Thoracic aorta (tissue), 2 donors: Measurements from ENCODE around the gene XRCC5. TPM values are rescaled to one million over a fixed set of nuclear protein-coding genes. Genes with fewer than 3 reads are reported as not detected.

Experiments used
- ATAC-seq: fragments of 150-250 bp; one replicate; pipeline ENCODE4 v1.8.0; 2017; ENCODE audit warnings: low read depth; ENCODE audit not compliant: insufficient number of reproducible peaks, low FRiP score
- DNase-seq: peaks from one replicate; pipeline ENCODE4 v3.0.0-alpha.2; 2020; ENCODE audit warnings: low spot score
- H3K27ac ChIP-seq, 2 donors: fragments of 200-600 bp; sonication (generic); 1 replicate in 1 of 2; 2 replicates in 1 of 2; pipeline ENCODE4 v1.5.1; 2016; ENCODE audit warnings: mild to moderate bottlenecking in 2 of 2, moderate library complexity in 2 of 2
- H3K27me3 ChIP-seq: fragments of 200-600 bp; sonication (generic); replicated peaks from 2 replicates; pipeline ENCODE4 v1.6.0; 2016; ENCODE audit warnings: mild to moderate bottlenecking; ENCODE audit not compliant: insufficient read depth
- H3K36me3 ChIP-seq: fragments of 200-600 bp; sonication (generic); one replicate; pipeline ENCODE4 v1.5.1; 2016
- H3K4me1 ChIP-seq, 2 donors: fragments of 200-600 bp; sonication (generic); 1 replicate in 1 of 2; 2 replicates in 1 of 2; pipeline versions ENCODE4 v1.5.1 to v1.6.0; 2016; ENCODE audit warnings: low read depth in 2 of 2, mild to moderate bottlenecking in 1 of 2; ENCODE audit not compliant: control insufficient read depth in 1 of 2
- H3K4me3 ChIP-seq: fragments of 200-600 bp; sonication (generic); 2 replicates; pipeline ENCODE4 v1.5.1; 2016; ENCODE audit warnings: mild to moderate bottlenecking
- H3K9me3 ChIP-seq: fragments of 200-600 bp; sonication (generic); 2 replicates; pipeline ENCODE4 v1.5.1; 2016
- total RNA-seq, 2 donors: library from RNA; depleted of rRNA; stranded (reverse); fragments of >200 nt; gene quantifications; one replicate each; pipeline versions ENCODE4 v1.1.0 to v1.2.3, GENCODE V29; 2016
- TF ChIP-seq, protein P1 (sequence below): fragments of 200-600 bp; sonication (generic); IDR thresholded peaks from one replicate; pipeline ENCODE4 v1.5.1; 2019; ENCODE audit warnings: antibody characterized with exemption

The XRCC5 gene
- total RNA-seq, 2 donors from 2014 or later = 137 to 152 TPM

DNA sequence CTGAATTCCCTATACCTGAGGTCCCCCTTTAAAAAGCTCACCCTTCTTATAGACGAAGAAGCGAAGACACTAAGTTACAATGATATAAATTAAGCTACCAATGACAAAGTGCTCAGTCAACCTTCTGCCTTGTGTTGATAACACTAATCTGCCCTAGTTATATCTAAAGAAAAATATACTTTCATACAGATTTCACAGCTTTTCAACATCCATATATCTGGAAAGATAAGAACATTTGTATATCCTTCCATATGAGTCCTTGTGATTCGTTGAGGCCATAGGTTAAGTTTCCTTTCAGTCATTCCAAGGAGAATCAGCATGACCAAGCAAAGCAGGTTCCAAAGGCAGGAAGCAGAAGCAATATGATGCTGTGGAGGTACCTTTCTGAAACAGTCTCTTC is 46.8 kb downstream of the XRCC5 start:
- no peak for DNase-seq
- Histone ChIP-seq H3K27me3 (no peaks in the 10 kb centered on the region), H3K36me3 (peaks cover 31% of the 10 kb centered on the region), H3K9me3 (no peaks in the 10 kb centered on the region), H3K4me1 (no peaks in the 10 kb centered on the region), H3K27ac (no peak overlapping the region), H3K4me3 (no peak overlapping the region)
- ATAC-seq = no peak
- TF ChIP-seq, protein P1, sequence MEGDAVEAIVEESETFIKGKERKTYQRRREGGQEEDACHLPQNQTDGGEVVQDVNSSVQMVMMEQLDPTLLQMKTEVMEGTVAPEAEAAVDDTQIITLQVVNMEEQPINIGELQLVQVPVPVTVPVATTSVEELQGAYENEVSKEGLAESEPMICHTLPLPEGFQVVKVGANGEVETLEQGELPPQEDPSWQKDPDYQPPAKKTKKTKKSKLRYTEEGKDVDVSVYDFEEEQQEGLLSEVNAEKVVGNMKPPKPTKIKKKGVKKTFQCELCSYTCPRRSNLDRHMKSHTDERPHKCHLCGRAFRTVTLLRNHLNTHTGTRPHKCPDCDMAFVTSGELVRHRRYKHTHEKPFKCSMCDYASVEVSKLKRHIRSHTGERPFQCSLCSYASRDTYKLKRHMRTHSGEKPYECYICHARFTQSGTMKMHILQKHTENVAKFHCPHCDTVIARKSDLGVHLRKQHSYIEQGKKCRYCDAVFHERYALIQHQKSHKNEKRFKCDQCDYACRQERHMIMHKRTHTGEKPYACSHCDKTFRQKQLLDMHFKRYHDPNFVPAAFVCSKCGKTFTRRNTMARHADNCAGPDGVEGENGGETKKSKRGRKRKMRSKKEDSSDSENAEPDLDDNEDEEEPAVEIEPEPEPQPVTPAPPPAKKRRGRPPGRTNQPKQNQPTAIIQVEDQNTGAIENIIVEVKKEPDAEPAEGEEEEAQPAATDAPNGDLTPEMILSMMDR = no peak

DNA sequence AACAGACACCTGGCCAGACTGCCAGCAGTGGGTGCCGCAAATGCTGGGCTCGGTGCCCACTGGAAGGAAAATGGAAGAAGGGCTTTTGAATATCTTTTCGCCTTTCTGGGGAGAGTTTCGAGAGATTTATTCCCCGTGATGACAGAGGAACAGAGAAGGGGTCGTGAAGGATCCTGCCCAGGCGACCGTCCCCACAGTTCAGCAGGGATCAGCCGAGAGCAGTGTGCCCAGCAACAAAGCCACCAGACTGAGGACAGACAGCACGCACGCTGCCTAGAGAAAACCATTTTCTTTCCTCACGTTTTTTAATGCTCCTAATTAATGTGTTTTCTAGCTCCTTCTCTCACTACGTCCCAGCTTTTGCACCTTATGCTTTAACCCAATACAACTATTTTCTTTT is 47.7 kb downstream of the XRCC5 start:
- DNase-seq (no peak), ATAC-seq (no peak)
- peaks cover 32% of the 10 kb centered on the region for H3K36me3 ChIP-seq

DNA sequence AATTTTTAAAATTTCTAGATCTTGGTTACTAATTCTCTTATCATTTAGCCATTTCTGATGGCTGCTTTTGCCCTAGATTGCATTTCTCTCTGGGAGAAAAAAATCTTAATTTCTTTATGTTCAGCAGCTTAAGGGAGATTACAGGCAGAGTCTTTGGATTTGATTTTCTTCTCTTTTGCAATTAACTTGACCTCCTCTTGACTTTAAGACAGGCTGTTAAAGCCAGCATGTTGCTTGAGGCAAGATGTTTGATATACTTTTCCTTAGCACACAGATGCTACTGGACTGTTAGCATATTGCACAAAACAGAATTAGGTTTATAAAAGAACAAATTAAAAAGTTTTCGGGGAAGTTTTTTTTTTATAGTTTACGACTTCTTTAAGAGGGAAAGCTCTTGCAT is 50.0 kb downstream of the XRCC5 start:
- no peak for DNase-seq
- no peak overlapping the region for H3K27ac ChIP-seq
- H3K36me3 ChIP-seq = peaks cover 42% of the 10 kb centered on the region
- TF ChIP-seq, protein P1 = no peak
- ATAC-seq = no peak
- H3K9me3 ChIP-seq = no peaks in the 10 kb centered on the region
- H3K4me1 ChIP-seq = no peaks in the 10 kb centered on the region
- no peak overlapping the region for H3K4me3 ChIP-seq
- no peaks in the 10 kb centered on the region for H3K27me3 ChIP-seq

More for the DNA sequence above, 47.7 kb downstream of the XRCC5 start:
- no peaks in the 10 kb centered on the region for H3K9me3 ChIP-seq
- no peak overlapping the region for H3K27ac ChIP-seq
- no peak overlapping the region for H3K4me3 ChIP-seq
- TF ChIP-seq, protein P1 = no peak
- H3K4me1 ChIP-seq = no peaks in the 10 kb centered on the region
- H3K27me3 ChIP-seq = no peaks in the 10 kb centered on the region

DNA sequence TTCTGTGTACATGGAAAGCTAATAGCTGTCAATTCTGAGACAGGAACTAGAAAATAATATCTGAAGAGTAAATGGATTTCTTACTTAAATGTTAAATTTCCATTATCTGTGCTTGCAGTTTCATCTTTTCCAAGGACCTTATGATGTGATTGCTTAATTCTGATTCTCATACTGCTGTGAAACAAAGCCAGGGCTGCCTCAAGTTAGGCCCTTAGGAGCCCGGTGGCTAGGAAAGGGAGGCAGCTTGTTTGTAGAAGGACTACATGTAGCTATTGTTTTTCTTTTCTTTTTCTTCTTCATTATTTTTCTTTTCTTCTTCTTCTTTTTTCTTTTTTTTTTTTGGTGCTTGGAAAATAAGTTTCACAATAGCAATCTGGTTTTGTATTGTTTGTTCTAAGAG is 50.5 kb downstream of the XRCC5 start:
- DNase-seq = no peak
- H3K27me3 ChIP-seq = no peaks in the 10 kb centered on the region
- no peak for ATAC-seq
- TF ChIP-seq, protein P1 = no peak
- peaks cover 41% of the 10 kb centered on the region for H3K36me3 ChIP-seq
- H3K4me3 ChIP-seq = no peak overlapping the region
- no peaks in the 10 kb centered on the region for H3K9me3 ChIP-seq
- H3K27ac ChIP-seq = no peak overlapping the region
- no peaks in the 10 kb centered on the region for H3K4me1 ChIP-seq

DNA sequence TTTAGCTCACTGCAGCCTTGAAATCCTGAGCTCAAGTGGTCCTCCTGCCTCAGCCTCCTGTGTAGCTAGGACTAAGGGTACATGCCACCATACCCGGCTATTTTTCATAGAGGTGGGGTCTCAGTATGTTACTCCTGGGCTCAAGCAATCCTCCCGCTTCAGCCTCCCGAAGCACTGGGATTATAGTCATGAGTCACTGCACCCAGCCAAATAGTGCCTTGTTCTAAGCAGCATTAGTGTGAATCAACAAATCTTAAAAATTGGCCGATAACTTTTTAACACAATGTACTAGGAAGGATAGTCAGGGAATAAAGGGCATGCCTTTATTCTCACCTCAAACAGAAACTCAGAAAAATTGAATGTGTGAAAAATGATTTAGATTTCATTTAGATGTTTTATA is 51.6 kb downstream of the XRCC5 start:
- DNase-seq = no peak

More for the DNA sequence above, 51.6 kb downstream of the XRCC5 start:
- TF ChIP-seq, protein P1 = no peak
- Histone ChIP-seq H3K4me3 (no peak overlapping the region), H3K36me3 (peaks cover 41% of the 10 kb centered on the region), H3K9me3 (no peaks in the 10 kb centered on the region), H3K4me1 (no peaks in the 10 kb centered on the region), H3K27me3 (no peaks in the 10 kb centered on the region), H3K27ac (no peak overlapping the region)
- ATAC-seq = no peak
